ENCODE measurements around the gene PPM1H. TPM values are rescaled to one million over a fixed set of nuclear protein-coding genes. Genes with fewer than 3 reads are reported as not detected.
A peak's percentile ranks its signal among the peaks of the same experiment; 100 is the strongest.

The PPM1H gene
- total RNA-seq, 1 experiment from 2014 or later, result 37.1 TPM

DNA sequence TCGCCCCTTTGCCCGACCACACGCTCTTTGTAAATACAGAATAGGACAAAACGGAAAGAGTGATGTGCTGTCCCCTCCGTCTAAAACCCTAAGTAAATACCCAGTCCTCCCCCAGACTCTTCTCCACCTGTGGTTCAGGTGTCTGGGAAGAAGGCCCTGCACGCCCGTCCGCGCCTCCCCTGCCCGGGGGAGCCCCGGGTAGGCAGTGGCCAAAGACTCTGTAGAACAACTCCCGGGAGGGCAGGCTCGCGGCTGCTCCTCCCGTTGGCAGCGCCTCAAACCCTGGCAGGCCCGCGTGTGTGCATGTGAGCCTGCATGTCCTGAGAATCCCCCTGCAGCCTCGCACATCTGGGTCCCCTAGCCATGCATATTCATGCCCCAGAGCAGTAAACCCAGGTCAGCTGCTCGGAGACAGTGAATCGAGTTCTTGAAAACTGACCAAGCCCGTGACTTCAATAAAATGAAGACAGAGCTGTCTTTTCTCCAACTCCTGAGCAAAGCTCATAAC, 302.5 kb downstream of the PPM1H start (continued):
- TF ChIP-seq, protein P1, sequence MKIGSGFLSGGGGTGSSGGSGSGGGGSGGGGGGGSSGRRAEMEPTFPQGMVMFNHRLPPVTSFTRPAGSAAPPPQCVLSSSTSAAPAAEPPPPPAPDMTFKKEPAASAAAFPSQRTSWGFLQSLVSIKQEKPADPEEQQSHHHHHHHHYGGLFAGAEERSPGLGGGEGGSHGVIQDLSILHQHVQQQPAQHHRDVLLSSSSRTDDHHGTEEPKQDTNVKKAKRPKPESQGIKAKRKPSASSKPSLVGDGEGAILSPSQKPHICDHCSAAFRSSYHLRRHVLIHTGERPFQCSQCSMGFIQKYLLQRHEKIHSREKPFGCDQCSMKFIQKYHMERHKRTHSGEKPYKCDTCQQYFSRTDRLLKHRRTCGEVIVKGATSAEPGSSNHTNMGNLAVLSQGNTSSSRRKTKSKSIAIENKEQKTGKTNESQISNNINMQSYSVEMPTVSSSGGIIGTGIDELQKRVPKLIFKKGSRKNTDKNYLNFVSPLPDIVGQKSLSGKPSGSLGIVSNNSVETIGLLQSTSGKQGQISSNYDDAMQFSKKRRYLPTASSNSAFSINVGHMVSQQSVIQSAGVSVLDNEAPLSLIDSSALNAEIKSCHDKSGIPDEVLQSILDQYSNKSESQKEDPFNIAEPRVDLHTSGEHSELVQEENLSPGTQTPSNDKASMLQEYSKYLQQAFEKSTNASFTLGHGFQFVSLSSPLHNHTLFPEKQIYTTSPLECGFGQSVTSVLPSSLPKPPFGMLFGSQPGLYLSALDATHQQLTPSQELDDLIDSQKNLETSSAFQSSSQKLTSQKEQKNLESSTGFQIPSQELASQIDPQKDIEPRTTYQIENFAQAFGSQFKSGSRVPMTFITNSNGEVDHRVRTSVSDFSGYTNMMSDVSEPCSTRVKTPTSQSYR (CRISPR knock-in tag; IDR thresholded peaks at IDR 0.05), result no peak
- TF ChIP-seq, protein P2, sequence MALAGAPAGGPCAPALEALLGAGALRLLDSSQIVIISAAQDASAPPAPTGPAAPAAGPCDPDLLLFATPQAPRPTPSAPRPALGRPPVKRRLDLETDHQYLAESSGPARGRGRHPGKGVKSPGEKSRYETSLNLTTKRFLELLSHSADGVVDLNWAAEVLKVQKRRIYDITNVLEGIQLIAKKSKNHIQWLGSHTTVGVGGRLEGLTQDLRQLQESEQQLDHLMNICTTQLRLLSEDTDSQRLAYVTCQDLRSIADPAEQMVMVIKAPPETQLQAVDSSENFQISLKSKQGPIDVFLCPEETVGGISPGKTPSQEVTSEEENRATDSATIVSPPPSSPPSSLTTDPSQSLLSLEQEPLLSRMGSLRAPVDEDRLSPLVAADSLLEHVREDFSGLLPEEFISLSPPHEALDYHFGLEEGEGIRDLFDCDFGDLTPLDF (CRISPR knock-in tag; IDR thresholded peaks at IDR 0.05), result peak; percentile 77
- TF ChIP-seq CTCF (IDR thresholded peaks at IDR 0.05) (no peak), NFYB (CRISPR knock-in tag; conservative IDR thresholded peaks at IDR 0.05; ENCODE audit: low read depth) (0 out of 2 replicates have a peak, but pooled peaks have one; percentile 13), TEAD4 (CRISPR knock-in tag; IDR thresholded peaks at IDR 0.05) (no peak), IRF2 (CRISPR knock-in tag; IDR thresholded peaks at IDR 0.05; ENCODE audit: borderline replicate concordance, low read depth) (no peak), NR3C1 (CRISPR knock-in tag; conservative IDR thresholded peaks at IDR 0.05; ENCODE audit: low read depth) (0 out of 2 replicates have a peak, but pooled peaks have one; percentile 29), NR2C2 (CRISPR knock-in tag; IDR thresholded peaks at IDR 0.05) (0 out of 2 replicates have a peak, but pooled peaks have one; percentile 29), STAT6 (CRISPR knock-in tag; conservative IDR thresholded peaks at IDR 0.05; ENCODE audit: low read depth) (no peak), NFE2L1 (CRISPR knock-in tag; IDR thresholded peaks at IDR 0.05) (no peak), CREB1 (CRISPR knock-in tag; IDR thresholded peaks at IDR 0.05) (peak; percentile 59; the same call in 1 of the 2 replicates), ESRRA (CRISPR knock-in tag; IDR thresholded peaks at IDR 0.05; ENCODE audit: borderline replicate concordance) (no peak), MAX (CRISPR knock-in tag; IDR thresholded peaks at IDR 0.05) (peak; percentile 73), HMGXB4 (CRISPR knock-in tag; IDR thresholded peaks at IDR 0.05) (no peak), SOX15 (CRISPR knock-in tag; IDR thresholded peaks at IDR 0.05) (no peak), FOXP1 (CRISPR knock-in tag; IDR thresholded peaks at IDR 0.05; ENCODE audit: borderline replicate concordance) (peak; percentile 84), MYBL2 (CRISPR knock-in tag; IDR thresholded peaks at IDR 0.05) (peak; percentile 70; the same call in 1 of the 2 replicates), TP53 (CRISPR knock-in tag; IDR thresholded peaks at IDR 0.05) (peak; percentile 86)
- TF ChIP-seq, protein P3, sequence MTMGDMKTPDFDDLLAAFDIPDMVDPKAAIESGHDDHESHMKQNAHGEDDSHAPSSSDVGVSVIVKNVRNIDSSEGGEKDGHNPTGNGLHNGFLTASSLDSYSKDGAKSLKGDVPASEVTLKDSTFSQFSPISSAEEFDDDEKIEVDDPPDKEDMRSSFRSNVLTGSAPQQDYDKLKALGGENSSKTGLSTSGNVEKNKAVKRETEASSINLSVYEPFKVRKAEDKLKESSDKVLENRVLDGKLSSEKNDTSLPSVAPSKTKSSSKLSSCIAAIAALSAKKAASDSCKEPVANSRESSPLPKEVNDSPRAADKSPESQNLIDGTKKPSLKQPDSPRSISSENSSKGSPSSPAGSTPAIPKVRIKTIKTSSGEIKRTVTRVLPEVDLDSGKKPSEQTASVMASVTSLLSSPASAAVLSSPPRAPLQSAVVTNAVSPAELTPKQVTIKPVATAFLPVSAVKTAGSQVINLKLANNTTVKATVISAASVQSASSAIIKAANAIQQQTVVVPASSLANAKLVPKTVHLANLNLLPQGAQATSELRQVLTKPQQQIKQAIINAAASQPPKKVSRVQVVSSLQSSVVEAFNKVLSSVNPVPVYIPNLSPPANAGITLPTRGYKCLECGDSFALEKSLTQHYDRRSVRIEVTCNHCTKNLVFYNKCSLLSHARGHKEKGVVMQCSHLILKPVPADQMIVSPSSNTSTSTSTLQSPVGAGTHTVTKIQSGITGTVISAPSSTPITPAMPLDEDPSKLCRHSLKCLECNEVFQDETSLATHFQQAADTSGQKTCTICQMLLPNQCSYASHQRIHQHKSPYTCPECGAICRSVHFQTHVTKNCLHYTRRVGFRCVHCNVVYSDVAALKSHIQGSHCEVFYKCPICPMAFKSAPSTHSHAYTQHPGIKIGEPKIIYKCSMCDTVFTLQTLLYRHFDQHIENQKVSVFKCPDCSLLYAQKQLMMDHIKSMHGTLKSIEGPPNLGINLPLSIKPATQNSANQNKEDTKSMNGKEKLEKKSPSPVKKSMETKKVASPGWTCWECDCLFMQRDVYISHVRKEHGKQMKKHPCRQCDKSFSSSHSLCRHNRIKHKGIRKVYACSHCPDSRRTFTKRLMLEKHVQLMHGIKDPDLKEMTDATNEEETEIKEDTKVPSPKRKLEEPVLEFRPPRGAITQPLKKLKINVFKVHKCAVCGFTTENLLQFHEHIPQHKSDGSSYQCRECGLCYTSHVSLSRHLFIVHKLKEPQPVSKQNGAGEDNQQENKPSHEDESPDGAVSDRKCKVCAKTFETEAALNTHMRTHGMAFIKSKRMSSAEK (CRISPR knock-in tag; IDR thresholded peaks at IDR 0.05; ENCODE audit: borderline replicate concordance), result no peak
- TF ChIP-seq, protein P4, sequence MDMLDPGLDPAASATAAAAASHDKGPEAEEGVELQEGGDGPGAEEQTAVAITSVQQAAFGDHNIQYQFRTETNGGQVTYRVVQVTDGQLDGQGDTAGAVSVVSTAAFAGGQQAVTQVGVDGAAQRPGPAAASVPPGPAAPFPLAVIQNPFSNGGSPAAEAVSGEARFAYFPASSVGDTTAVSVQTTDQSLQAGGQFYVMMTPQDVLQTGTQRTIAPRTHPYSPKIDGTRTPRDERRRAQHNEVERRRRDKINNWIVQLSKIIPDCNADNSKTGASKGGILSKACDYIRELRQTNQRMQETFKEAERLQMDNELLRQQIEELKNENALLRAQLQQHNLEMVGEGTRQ (CRISPR knock-in tag; IDR thresholded peaks at IDR 0.05), result peak; percentile 3; the same call in 1 of the 2 replicates
- TF ChIP-seq, protein P5, sequence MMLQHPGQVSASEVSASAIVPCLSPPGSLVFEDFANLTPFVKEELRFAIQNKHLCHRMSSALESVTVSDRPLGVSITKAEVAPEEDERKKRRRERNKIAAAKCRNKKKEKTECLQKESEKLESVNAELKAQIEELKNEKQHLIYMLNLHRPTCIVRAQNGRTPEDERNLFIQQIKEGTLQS (CRISPR knock-in tag; conservative IDR thresholded peaks at IDR 0.05), result no peak

Data from WTC11 (cell line).